Lung (tissue), 16 donors: ENCODE data around the gene TBCD. TPM values are rescaled to one million over a fixed set of nuclear protein-coding genes. Genes with fewer than 3 reads are reported as not detected.

Experiments
- ATAC-seq: fragments of 200-7000 bp; cut with Tn5 transposase; one replicate; pipeline ENCODE4 v1.9.1; 2020; ENCODE audit warnings: moderate number of reproducible peaks; ENCODE audit not compliant: insufficient read depth, low FRiP score
- DNase-seq, 3 donors: peaks; one replicate each; pipeline ENCODE4 v3.0.0-alpha.2; 2013 to 2017
- H3K27ac ChIP-seq, 2 donors: one replicate each; pipeline ENCODE4 v1.5.1; 2013; ENCODE audit warnings: mild to moderate bottlenecking in 2 of 2, moderate library complexity in 2 of 2, control low read depth in 1 of 2, inconsistent platforms in 1 of 2, low read depth in 1 of 2, low read length in 1 of 2
- H3K27me3 ChIP-seq, 3 donors: one replicate each; pipeline ENCODE4 v1.5.1; 2013; ENCODE audit warnings: low read length in 2 of 3; ENCODE audit not compliant: control insufficient read depth in 3 of 3, insufficient read depth in 3 of 3
- H3K36me3 ChIP-seq, 4 donors: one replicate each; pipeline ENCODE4 v1.5.1; 2013; ENCODE audit warnings: low read length in 4 of 4, mild to moderate bottlenecking in 1 of 4, moderate library complexity in 1 of 4; ENCODE audit not compliant: control insufficient read depth in 4 of 4, insufficient read depth in 4 of 4
- H3K4me1 ChIP-seq, 5 donors: one replicate each; pipeline ENCODE4 v1.5.1; 2013; ENCODE audit warnings: low read length in 5 of 5, mild to moderate bottlenecking in 2 of 5, moderate library complexity in 1 of 5; ENCODE audit not compliant: control insufficient read depth in 5 of 5, insufficient read depth in 5 of 5
- H3K4me3 ChIP-seq: one replicate; pipeline ENCODE4 v1.5.1; 2013; ENCODE audit warnings: mild to moderate bottlenecking, control low read depth, moderate library complexity
- H3K9ac ChIP-seq, 2 donors: one replicate each; pipeline ENCODE4 v1.5.1; 2013; ENCODE audit warnings: low read length in 2 of 2, control low read depth in 1 of 2; ENCODE audit not compliant: insufficient read depth in 1 of 2
- H3K9me3 ChIP-seq, 4 donors: one replicate each; pipeline ENCODE4 v1.5.1; 2013; ENCODE audit warnings: low read length in 3 of 4, mild to moderate bottlenecking in 1 of 4, moderate library complexity in 1 of 4; ENCODE audit not compliant: control insufficient read depth in 4 of 4, insufficient read depth in 3 of 4
- CTCF ChIP-seq: IDR thresholded peaks from 2 replicates; pipeline ENCODE4 v1.5.1; 2012; ENCODE audit warnings: mild to moderate bottlenecking; ENCODE audit errors: control extremely low read depth, extremely low read depth
- WGBS, 2 donors: extraction: QIAGEN DNeasy Blood & Tissue Kit; methylation state at CpG; one replicate each; pipeline ENCODE4 v1.1.7; 2013; 5-methylcytosine and 5-hydroxymethylcytosine counted together
- long read RNA-seq, 5 donors: transcript quantifications; one replicate each; lab custom pipeline, GENCODE V29; 2026
- polyA plus RNA-seq, 2 donors: library from polyadenylated mRNA; stranded (reverse); fragments of 200-250 nt; gene quantifications; one replicate each; pipeline ENCODE4 v1.2.1, GENCODE V29; 2013
- total RNA-seq, 2 donors: library from RNA; depleted of rRNA in 1 of 2; stranded (reverse); fragments of >200 nt in 1 of 2; gene quantifications; one replicate each; pipeline ENCODE4 v1.2.1, GENCODE V29; 2014 to 2021
- donor health status: control.
- donor health status: control.
- donor health status: Bipolar disorder and iron deficiency.
- donor health status: healthy.
- donor health status: DM: yes; HTN: yes; CAD: no.

TBCD gene
- 100 to 1,000 TPM in 1 of 2 donors, 10 to 100 TPM in 1; 82.3 to 119 TPM for total RNA-seq
- polyA plus RNA-seq, result 10 to 100 TPM; 57.6 to 98.4 TPM
- long read RNA-seq, donor 1, full-length matches to known transcripts, result 36 of 43 reads
- long read RNA-seq, donor 1, partial matches to known transcripts, result 7 of 43 reads
- long read RNA-seq, donor 1, other reads (novel, unspliced or antisense), result 0 of 43 reads
- long read RNA-seq, donor 2, transcript TBCD-208 (3 exons, 776 nt), result major isoform, 11 of 15 reads
- long read RNA-seq, donor 2, partial matches to known transcripts, result 0 of 15 reads
- long read RNA-seq, donor 2, other reads (novel, unspliced or antisense), result 0 of 15 reads
- long read RNA-seq, donor 3, full-length matches to known transcripts, result 18 of 18 reads
- long read RNA-seq, donor 3, partial matches to known transcripts, result 0 of 18 reads
- long read RNA-seq, donor 3, other reads (novel, unspliced or antisense), result 0 of 18 reads
- long read RNA-seq, donor 4, transcript TBCD-208 (3 exons, 776 nt), result major isoform, 9 of 17 reads
- long read RNA-seq, donor 4, partial matches to known transcripts, result 0 of 17 reads
- long read RNA-seq, donor 4, other reads (novel, unspliced or antisense), result 0 of 17 reads
- long read RNA-seq, donor 5, transcript TBCD-220 (5 exons, 684 nt), result minor isoform, 5 of 45 reads
- long read RNA-seq, donor 5, transcript TBCD-208 (3 exons, 776 nt), result major isoform, 15 of 45 reads
- long read RNA-seq, donor 5, partial matches to known transcripts, result 20 of 45 reads
- long read RNA-seq, donor 5, other reads (novel, unspliced or antisense), result 0 of 45 reads

GRCh38 chr17:82751571-82752370 lies at the start of gene TBCD:
Gene TBCD (plus strand): TSS chr17:82752065. CDS start chr17:82752194, 129 bp downstream.
- peak within 1 kb of the TSS; percentile 69 to 85 for H3K27ac ChIP-seq
- WGBS, 2 donors, result 1% methylated on average over 56 to 113 of the region's 114 CpGs
- peak; percentile 88 for ATAC-seq

DNA sequence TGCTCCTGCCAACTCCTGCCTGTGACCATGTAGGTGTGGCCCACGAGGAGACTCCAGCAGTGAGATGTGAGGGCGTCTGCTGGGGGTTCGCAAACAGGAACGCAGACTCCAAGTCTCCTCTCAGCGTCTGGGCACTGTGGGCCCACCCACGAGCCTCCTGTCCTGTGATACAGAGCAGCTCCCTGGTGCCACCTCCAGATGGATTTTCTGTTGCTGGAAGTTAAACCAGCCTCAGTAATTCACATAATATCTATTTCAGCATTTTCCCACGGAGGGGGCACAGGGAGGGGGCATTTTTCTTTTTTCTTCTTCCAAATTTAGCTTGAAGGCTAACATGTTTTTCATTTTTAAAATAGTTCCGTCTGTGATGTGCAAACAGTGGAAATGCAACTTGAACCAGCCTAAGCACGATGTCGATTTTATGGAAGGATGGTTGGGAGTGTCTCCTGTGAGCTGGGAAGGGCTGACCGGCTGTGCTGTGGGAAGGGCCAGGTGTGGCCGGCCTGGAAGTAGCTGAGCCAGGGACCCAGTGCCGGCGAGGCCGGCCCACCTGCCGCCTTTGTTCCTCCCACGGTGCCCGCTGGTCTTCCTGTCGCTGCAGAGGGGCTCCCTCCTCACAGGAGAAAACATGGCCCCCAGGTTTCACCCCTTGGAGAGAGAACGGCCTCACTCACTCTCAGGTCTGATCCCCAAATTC lies 49.5 kb upstream of the TBCD start:
- Histone ChIP-seq H3K9ac (peak overlapping the region in 1 of 2 donors; percentile 42), H3K4me3 (no peak overlapping the region), H3K9me3 (no peaks in the 10 kb centered on the region), H3K4me1 (peaks cover 0 to 17% (median 7%) of the 10 kb centered on the region in 5 donors), H3K27me3 (no peaks in the 10 kb centered on the region), H3K27ac (no peak overlapping the region), H3K36me3 (no peaks in the 10 kb centered on the region)
- 59 to 67% methylated on average over 20 of the region's 20 CpGs for WGBS, 2 donors
- DNase-seq, result no peak
- ATAC-seq, result no peak
- no peak for TF ChIP-seq CTCF

More at GRCh38 chr17:82751571-82752370, at the start of gene TBCD:
- H3K27me3 ChIP-seq, result no peaks in the 10 kb centered on the region
- peaks cover 4 to 8% (median 7%) of the 10 kb centered on the region in 5 donors for H3K4me1 ChIP-seq
- TF ChIP-seq CTCF, result no peak
- peak within 1 kb of the TSS; percentile 89 for H3K4me3 ChIP-seq
- H3K9ac ChIP-seq, result peak within 1 kb of the TSS; percentile 7 to 12
- DNase-seq, result peak; percentile 93 to 95 (median 94)
- H3K9me3 ChIP-seq, result no peaks in the 10 kb centered on the region
- H3K36me3 ChIP-seq, result peaks cover 0 to 9% (median under 1%) of the 10 kb centered on the region in 4 donors

- no peak overlapping the region for H3K4me3 ChIP-seq
- DNase-seq, result no peak
- TF ChIP-seq CTCF, result no peak
- H3K9me3 ChIP-seq, result no peaks in the 10 kb centered on the region
- H3K27me3 ChIP-seq, result no peaks in the 10 kb centered on the region
- no peak overlapping the region for H3K27ac ChIP-seq
- no peak overlapping the region for H3K9ac ChIP-seq
- no peaks in the 10 kb centered on the region for H3K36me3 ChIP-seq
- H3K4me1 ChIP-seq, result peaks cover 0 to 14% (median 7%) of the 10 kb centered on the region in 5 donors
- ATAC-seq, result no peak
- WGBS, 2 donors, result 86% methylated on average over 22 to 26 of the region's 26 CpGs
These were observed 48.7 kb upstream of the TBCD start for GRCh38 chr17:82703036-82703745.
